WTC11 (cell line): ENCODE measurements around the gene USP43. TPM values are rescaled to one million over a fixed set of nuclear protein-coding genes. Genes with fewer than 3 reads are reported as not detected.

Source experiments
- CBFB ChIP-seq: sonication (generic); formaldehyde crosslinking; IDR thresholded peaks from 2 replicates; pipeline ENCODE4 v1.8.1; 2022; ENCODE audit warnings: mild to moderate bottlenecking, low read depth, missing genetic modification reagents
- CREB1 ChIP-seq: sonication (generic); formaldehyde crosslinking; IDR thresholded peaks from 2 replicates; pipeline ENCODE4 v1.8.0; 2023; ENCODE audit warnings: mild to moderate bottlenecking, missing genetic modification reagents
- ETV6 ChIP-seq: sonication (generic); formaldehyde crosslinking; IDR thresholded peaks from 2 replicates; pipeline ENCODE4 v1.8.1; 2022; ENCODE audit warnings: mild to moderate bottlenecking, missing genetic modification reagents
- HMGA2 ChIP-seq: fragments of 250-450 bp; sonication (Bioruptor Pico); IDR thresholded peaks from 2 replicates; pipeline ENCODE4 v1.4.0; 2021; ENCODE audit warnings: mild to moderate bottlenecking, moderate library complexity
- JUN ChIP-seq: sonication (generic); formaldehyde crosslinking; IDR thresholded peaks from 2 replicates; pipeline ENCODE4 v1.8.0; 2023; ENCODE audit warnings: mild to moderate bottlenecking, missing genetic modification reagents
- KAT7 ChIP-seq: sonication (generic); formaldehyde crosslinking; IDR thresholded peaks from 2 replicates; pipeline ENCODE4 v1.8.1; 2023; ENCODE audit warnings: missing genetic modification reagents, mild to moderate bottlenecking, borderline replicate concordance
- NR3C1 ChIP-seq: sonication (generic); formaldehyde crosslinking; conservative IDR thresholded peaks from 2 replicates; pipeline ENCODE4 v1.8.1; 2023; ENCODE audit warnings: low read depth, mild to moderate bottlenecking, missing genetic modification reagents
- SMAD4 ChIP-seq: sonication (generic); formaldehyde crosslinking; IDR thresholded peaks from 2 replicates; pipeline ENCODE4 v1.8.0; 2022; ENCODE audit warnings: mild to moderate bottlenecking, missing genetic modification reagents
- SP1 ChIP-seq: sonication (generic); formaldehyde crosslinking; conservative IDR thresholded peaks from 2 replicates; pipeline ENCODE4 v1.8.1; 2022; ENCODE audit warnings: missing genetic modification reagents
- TCF7 ChIP-seq: sonication (generic); formaldehyde crosslinking; IDR thresholded peaks from 2 replicates; pipeline ENCODE4 v1.8.0; 2022; ENCODE audit warnings: mild to moderate bottlenecking, low read depth, missing genetic modification reagents, moderate library complexity
- ZBTB21 ChIP-seq: sonication (generic); formaldehyde crosslinking; IDR thresholded peaks from 2 replicates; pipeline ENCODE4 v1.8.1; 2023; ENCODE audit warnings: mild to moderate bottlenecking, missing genetic modification reagents, borderline replicate concordance
- total RNA-seq: library from RNA; stranded (reverse); gene quantifications from 3 replicates; pipeline ENCODE4 v1.2.3, GENCODE V29; 2021
- TF ChIP-seq, protein P1 (sequence below): fragments of 250-450 bp; sonication (Bioruptor Pico); IDR thresholded peaks from 2 replicates; pipeline ENCODE4 v1.9.0; 2021; ENCODE audit warnings: mild to moderate bottlenecking, borderline replicate concordance
- TF ChIP-seq, protein P2 (sequence below): sonication (generic); formaldehyde crosslinking; IDR thresholded peaks from 2 replicates; pipeline ENCODE4 v1.8.0; 2022; ENCODE audit warnings: missing genetic modification reagents
- TF ChIP-seq, protein P3 (sequence below): sonication (generic); formaldehyde crosslinking; IDR thresholded peaks from 2 replicates; pipeline ENCODE4 v1.8.1; 2022; ENCODE audit warnings: mild to moderate bottlenecking, moderate library complexity, missing genetic modification reagents
- TF ChIP-seq, protein P4 (sequence below): fragments of 250-450 bp; sonication (Bioruptor Pico); conservative IDR thresholded peaks from 2 replicates; pipeline ENCODE4 v1.9.0; 2021; ENCODE audit warnings: mild to moderate bottlenecking
- TF ChIP-seq, protein P5 (sequence below): sonication (generic); formaldehyde crosslinking; IDR thresholded peaks from 2 replicates; pipeline ENCODE4 v1.8.0; 2023; ENCODE audit warnings: missing genetic modification reagents
- TF ChIP-seq, protein P6 (sequence below): sonication (generic); formaldehyde crosslinking; IDR thresholded peaks from 2 replicates; pipeline ENCODE4 v1.8.0; 2022; ENCODE audit warnings: mild to moderate bottlenecking, missing genetic modification reagents
- TF ChIP-seq, protein P7 (sequence below): sonication (generic); formaldehyde crosslinking; IDR thresholded peaks from 2 replicates; pipeline ENCODE4 v1.8.1; 2023; ENCODE audit warnings: mild to moderate bottlenecking, missing genetic modification reagents, moderate library complexity
- TF ChIP-seq, protein P8 (sequence below): sonication (generic); formaldehyde crosslinking; IDR thresholded peaks from 2 replicates; pipeline ENCODE4 v1.8.1; 2022; ENCODE audit warnings: missing genetic modification reagents, borderline replicate concordance
- TF ChIP-seq, protein P9 (sequence below): sonication (generic); formaldehyde crosslinking; IDR thresholded peaks from 2 replicates; pipeline ENCODE4 v1.8.0; 2022; ENCODE audit warnings: mild to moderate bottlenecking, missing genetic modification reagents

The USP43 gene
- total RNA-seq, 1 experiment from 2014 or later, result 8.6 TPM

DNA sequence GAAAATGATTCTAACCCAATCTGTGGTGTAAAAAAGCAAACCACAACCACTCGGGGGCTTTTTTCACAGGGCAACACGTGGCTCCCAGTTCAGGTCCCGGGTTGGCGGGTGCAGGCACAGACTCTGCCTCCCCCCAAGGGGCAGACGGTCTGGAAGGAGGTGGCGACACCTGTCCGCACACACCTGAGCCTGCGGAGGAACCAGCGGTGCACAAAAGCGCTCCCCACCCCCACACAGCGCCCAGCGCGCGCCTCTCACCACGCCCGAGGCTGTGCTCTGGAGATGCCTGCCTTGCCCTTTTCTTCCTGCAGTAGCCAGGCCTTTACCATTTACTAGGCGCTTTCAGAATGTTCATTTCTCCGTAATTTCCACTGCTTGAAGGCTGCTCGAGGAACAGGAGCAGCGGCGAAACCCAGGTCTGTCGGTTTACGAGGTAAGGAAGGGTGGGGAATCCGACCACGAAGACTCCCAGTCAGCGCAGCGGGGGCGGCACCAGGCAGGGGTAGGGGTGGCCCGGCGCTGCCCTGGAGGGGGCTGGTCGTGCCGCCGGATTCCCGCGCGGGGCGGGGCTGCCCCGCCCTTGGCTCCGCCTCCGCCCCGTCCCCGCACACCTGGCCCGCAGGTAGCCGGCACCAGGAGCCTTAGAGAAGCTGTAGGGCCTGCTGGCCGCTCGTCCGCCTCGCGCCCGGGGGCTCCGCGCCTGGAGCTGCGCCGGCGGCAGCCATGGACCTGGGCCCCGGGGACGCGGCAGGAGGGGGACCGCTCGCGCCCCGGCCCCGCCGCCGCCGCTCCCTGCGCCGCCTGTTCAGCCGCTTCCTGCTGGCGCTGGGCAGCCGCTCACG is at the start of gene USP43 (continued):
- TF ChIP-seq, protein P1, sequence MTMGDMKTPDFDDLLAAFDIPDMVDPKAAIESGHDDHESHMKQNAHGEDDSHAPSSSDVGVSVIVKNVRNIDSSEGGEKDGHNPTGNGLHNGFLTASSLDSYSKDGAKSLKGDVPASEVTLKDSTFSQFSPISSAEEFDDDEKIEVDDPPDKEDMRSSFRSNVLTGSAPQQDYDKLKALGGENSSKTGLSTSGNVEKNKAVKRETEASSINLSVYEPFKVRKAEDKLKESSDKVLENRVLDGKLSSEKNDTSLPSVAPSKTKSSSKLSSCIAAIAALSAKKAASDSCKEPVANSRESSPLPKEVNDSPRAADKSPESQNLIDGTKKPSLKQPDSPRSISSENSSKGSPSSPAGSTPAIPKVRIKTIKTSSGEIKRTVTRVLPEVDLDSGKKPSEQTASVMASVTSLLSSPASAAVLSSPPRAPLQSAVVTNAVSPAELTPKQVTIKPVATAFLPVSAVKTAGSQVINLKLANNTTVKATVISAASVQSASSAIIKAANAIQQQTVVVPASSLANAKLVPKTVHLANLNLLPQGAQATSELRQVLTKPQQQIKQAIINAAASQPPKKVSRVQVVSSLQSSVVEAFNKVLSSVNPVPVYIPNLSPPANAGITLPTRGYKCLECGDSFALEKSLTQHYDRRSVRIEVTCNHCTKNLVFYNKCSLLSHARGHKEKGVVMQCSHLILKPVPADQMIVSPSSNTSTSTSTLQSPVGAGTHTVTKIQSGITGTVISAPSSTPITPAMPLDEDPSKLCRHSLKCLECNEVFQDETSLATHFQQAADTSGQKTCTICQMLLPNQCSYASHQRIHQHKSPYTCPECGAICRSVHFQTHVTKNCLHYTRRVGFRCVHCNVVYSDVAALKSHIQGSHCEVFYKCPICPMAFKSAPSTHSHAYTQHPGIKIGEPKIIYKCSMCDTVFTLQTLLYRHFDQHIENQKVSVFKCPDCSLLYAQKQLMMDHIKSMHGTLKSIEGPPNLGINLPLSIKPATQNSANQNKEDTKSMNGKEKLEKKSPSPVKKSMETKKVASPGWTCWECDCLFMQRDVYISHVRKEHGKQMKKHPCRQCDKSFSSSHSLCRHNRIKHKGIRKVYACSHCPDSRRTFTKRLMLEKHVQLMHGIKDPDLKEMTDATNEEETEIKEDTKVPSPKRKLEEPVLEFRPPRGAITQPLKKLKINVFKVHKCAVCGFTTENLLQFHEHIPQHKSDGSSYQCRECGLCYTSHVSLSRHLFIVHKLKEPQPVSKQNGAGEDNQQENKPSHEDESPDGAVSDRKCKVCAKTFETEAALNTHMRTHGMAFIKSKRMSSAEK (CRISPR knock-in tag), result no peak
- TF ChIP-seq, protein P2, sequence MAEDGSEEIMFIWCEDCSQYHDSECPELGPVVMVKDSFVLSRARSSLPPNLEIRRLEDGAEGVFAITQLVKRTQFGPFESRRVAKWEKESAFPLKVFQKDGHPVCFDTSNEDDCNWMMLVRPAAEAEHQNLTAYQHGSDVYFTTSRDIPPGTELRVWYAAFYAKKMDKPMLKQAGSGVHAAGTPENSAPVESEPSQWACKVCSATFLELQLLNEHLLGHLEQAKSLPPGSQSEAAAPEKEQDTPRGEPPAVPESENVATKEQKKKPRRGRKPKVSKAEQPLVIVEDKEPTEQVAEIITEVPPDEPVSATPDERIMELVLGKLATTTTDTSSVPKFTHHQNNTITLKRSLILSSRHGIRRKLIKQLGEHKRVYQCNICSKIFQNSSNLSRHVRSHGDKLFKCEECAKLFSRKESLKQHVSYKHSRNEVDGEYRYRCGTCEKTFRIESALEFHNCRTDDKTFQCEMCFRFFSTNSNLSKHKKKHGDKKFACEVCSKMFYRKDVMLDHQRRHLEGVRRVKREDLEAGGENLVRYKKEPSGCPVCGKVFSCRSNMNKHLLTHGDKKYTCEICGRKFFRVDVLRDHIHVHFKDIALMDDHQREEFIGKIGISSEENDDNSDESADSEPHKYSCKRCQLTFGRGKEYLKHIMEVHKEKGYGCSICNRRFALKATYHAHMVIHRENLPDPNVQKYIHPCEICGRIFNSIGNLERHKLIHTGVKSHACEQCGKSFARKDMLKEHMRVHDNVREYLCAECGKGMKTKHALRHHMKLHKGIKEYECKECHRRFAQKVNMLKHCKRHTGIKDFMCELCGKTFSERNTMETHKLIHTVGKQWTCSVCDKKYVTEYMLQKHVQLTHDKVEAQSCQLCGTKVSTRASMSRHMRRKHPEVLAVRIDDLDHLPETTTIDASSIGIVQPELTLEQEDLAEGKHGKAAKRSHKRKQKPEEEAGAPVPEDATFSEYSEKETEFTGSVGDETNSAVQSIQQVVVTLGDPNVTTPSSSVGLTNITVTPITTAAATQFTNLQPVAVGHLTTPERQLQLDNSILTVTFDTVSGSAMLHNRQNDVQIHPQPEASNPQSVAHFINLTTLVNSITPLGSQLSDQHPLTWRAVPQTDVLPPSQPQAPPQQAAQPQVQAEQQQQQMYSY (CRISPR knock-in tag), result no peak
- TF ChIP-seq, protein P3, sequence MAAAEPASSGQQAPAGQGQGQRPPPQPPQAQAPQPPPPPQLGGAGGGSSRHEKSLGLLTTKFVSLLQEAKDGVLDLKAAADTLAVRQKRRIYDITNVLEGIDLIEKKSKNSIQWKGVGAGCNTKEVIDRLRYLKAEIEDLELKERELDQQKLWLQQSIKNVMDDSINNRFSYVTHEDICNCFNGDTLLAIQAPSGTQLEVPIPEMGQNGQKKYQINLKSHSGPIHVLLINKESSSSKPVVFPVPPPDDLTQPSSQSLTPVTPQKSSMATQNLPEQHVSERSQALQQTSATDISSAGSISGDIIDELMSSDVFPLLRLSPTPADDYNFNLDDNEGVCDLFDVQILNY, result peak; percentile 80
- 0 out of 2 replicates have a peak, but pooled peaks have one; percentile 57 for TF ChIP-seq ZBTB21 (CRISPR knock-in tag)
- TF ChIP-seq CBFB (CRISPR knock-in tag), result no peak
- TF ChIP-seq CREB1 (CRISPR knock-in tag), result no peak
- TF ChIP-seq, protein P4, sequence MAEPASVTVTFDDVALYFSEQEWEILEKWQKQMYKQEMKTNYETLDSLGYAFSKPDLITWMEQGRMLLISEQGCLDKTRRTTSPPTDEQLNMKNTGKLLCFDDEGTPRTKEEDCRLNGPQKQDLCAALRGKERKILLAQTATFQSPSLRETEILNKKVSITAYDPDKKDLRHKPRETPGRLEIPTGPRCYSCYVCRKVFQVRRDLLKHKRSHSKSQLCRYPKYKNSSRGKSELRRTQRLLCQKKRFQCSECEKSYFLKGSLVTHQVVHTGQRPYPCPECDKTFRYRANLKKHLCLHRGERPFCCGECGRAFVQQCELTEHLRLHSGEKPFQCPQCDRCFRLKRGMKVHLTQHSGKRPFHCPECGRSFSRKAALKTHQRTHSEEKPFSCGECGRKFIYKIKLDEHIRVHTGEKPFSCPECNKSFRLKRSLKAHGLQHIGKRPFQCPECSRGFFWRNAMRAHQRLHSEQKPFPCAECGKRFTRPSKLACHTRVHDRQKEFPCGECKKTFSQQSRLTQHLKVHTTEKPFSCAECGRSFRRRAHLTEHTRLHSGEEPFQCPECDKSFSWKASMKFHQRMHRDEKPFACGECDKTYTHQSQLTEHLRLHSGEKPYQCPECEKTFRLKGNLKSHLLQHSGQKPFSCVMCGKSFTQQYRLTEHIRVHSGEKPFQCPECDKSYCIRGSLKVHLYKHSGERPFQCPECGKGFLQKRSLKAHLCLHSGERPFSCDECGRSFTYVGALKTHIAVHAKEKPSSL (CRISPR knock-in tag), result no peak
- TF ChIP-seq SP1 (CRISPR knock-in tag), result peak; percentile 4; the same call in 1 of the 2 replicates
- TF ChIP-seq, protein P5, sequence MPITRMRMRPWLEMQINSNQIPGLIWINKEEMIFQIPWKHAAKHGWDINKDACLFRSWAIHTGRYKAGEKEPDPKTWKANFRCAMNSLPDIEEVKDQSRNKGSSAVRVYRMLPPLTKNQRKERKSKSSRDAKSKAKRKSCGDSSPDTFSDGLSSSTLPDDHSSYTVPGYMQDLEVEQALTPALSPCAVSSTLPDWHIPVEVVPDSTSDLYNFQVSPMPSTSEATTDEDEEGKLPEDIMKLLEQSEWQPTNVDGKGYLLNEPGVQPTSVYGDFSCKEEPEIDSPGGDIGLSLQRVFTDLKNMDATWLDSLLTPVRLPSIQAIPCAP (CRISPR knock-in tag), result no peak
- no peak for TF ChIP-seq JUN
- TF ChIP-seq SMAD4, result no peak
- TF ChIP-seq, protein P6, sequence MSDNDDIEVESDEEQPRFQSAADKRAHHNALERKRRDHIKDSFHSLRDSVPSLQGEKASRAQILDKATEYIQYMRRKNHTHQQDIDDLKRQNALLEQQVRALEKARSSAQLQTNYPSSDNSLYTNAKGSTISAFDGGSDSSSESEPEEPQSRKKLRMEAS (CRISPR knock-in tag), result peak; percentile 82
- TF ChIP-seq NR3C1 (CRISPR knock-in tag), result no peak
- 0 out of 2 replicates have a peak, but pooled peaks have one; percentile 16 for TF ChIP-seq KAT7 (CRISPR knock-in tag)
- TF ChIP-seq, protein P7, sequence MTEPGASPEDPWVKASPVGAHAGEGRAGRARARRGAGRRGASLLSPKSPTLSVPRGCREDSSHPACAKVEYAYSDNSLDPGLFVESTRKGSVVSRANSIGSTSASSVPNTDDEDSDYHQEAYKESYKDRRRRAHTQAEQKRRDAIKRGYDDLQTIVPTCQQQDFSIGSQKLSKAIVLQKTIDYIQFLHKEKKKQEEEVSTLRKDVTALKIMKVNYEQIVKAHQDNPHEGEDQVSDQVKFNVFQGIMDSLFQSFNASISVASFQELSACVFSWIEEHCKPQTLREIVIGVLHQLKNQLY (CRISPR knock-in tag), result 0 out of 2 replicates have a peak, but pooled peaks have one; percentile 32
- no peak for TF ChIP-seq ETV6
- TF ChIP-seq, protein P8, sequence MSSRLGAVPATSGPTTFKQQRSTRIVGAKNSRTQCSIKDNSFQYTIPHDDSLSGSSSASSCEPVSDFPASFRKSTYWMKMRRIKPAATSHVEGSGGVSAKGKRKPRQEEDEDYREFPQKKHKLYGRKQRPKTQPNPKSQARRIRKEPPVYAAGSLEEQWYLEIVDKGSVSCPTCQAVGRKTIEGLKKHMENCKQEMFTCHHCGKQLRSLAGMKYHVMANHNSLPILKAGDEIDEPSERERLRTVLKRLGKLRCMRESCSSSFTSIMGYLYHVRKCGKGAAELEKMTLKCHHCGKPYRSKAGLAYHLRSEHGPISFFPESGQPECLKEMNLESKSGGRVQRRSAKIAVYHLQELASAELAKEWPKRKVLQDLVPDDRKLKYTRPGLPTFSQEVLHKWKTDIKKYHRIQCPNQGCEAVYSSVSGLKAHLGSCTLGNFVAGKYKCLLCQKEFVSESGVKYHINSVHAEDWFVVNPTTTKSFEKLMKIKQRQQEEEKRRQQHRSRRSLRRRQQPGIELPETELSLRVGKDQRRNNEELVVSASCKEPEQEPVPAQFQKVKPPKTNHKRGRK (CRISPR knock-in tag), result no peak
- TF ChIP-seq, protein P9, sequence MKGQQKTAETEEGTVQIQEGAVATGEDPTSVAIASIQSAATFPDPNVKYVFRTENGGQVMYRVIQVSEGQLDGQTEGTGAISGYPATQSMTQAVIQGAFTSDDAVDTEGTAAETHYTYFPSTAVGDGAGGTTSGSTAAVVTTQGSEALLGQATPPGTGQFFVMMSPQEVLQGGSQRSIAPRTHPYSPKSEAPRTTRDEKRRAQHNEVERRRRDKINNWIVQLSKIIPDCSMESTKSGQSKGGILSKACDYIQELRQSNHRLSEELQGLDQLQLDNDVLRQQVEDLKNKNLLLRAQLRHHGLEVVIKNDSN (CRISPR knock-in tag), result peak; percentile 66; the same call in 1 of the 2 replicates
- no peak for TF ChIP-seq HMGA2
- TF ChIP-seq TCF7 (CRISPR knock-in tag), result no peak
